Measurements from ENCODE around the gene ITGAE. TPM values are rescaled to one million over a fixed set of nuclear protein-coding genes. Genes with fewer than 3 reads are reported as not detected.
A peak's percentile ranks its signal among the peaks of the same experiment; 100 is the strongest.
"Not testable (repeated sequence)": the region's sequence is repeated elsewhere in the genome, so short reads cannot be mapped to it uniquely, and the experiment has no call there.

Gene ITGAE
- total and polyA plus RNA-seq, 2 experiments from 2014 or later: 23.3 to 80.3 TPM

GRCh38 chr17:3846437-3847164 is 45.6 kb upstream of the ITGAE start:
- H3K4me3 ChIP-seq: peak overlapping the region; percentile 99
- peak overlapping the region; percentile 70 for H3K4me2 ChIP-seq (ENCODE audit: unreplicated experiment)

GRCh38 chr17:3845621-3846436 is 44.8 kb upstream of the ITGAE start, which contains the start of gene NCBP3:
Gene NCBP3 (minus strand): TSS chr17:3846246. CDS start chr17:3846223, 23 bp downstream.
- H3K79me2 ChIP-seq (ENCODE audit: insufficient read depth): peaks cover 52% of the 10 kb centered on the region
- H3K27me3 ChIP-seq (replicated peaks; ENCODE audit: insufficient read depth): no peaks in the 10 kb centered on the region
- H3K4me1 ChIP-seq (ENCODE audit: insufficient read depth): peaks cover 6% of the 10 kb centered on the region; the same call in 1 of the 2 replicates
- peak; percentile 95 for DNase-seq
- peaks cover 28% of the 10 kb centered on the region; the same call in 1 of the 2 replicates for H3K36me3 ChIP-seq (ENCODE audit: low read depth)
- 0 to 1% methylated on average over 14 to 76 of the region's 76 CpGs for whole genome bisulfite sequencing, 2 experiments (ENCODE audit: low coverage in 1 of 2, low lambda C conversion rate in 2 of 2, missing lambda C conversion rate in 2 of 2)
- no peaks in the 10 kb centered on the region for H3K9me3 ChIP-seq (ENCODE audit: low read depth)
- H3K4me2 ChIP-seq (ENCODE audit: unreplicated experiment): peak within 1 kb of the TSS; percentile 84
- peak within 1 kb of the TSS; percentile 97 for H2AFZ ChIP-seq
- H3K9me2 ChIP-seq (ENCODE audit: insufficient read depth): no peaks in the 10 kb centered on the region
- TF ChIP-seq EZH2phosphoT487 (IDR thresholded peaks at IDR 0.05; ENCODE audit: insufficient read depth, low read depth) (no peak), EZH2 (IDR thresholded peaks at IDR 0.05; ENCODE audit: insufficient read depth, poor library complexity, severe bottlenecking) (no peak)
- H3K27ac ChIP-seq: peak within 1 kb of the TSS; percentile 72
- in situ Hi-C loops (cut with MboI): no loop called here
- H3K4me3 ChIP-seq: peak within 1 kb of the TSS; percentile 99
- peak within 1 kb of the TSS; percentile 98 for H3K9ac ChIP-seq
- no peaks in the 10 kb centered on the region for H4K20me1 ChIP-seq (ENCODE audit: insufficient read depth)
- H3F3A ChIP-seq (ENCODE audit: insufficient read depth): no peaks in the 10 kb centered on the region; the same call in 1 of the 2 replicates

More at GRCh38 chr17:3846437-3847164, 45.6 kb upstream of the ITGAE start:
- no peaks in the 10 kb centered on the region for H3K9me2 ChIP-seq (ENCODE audit: insufficient read depth)
- WGBS, 2 experiments (ENCODE audit: low coverage in 1 of 2, low lambda C conversion rate in 2 of 2, missing lambda C conversion rate in 2 of 2): 44 to 45% methylated on average over 17 of the region's 17 CpGs
- in situ Hi-C loops (cut with MboI): no loop called here
- TF ChIP-seq EZH2 (IDR thresholded peaks at IDR 0.05; ENCODE audit: insufficient read depth, poor library complexity, severe bottlenecking) (no peak), EZH2phosphoT487 (IDR thresholded peaks at IDR 0.05; ENCODE audit: insufficient read depth, low read depth) (no peak)
- H3K4me1 ChIP-seq (ENCODE audit: insufficient read depth): peaks cover 6% of the 10 kb centered on the region; the same call in 1 of the 2 replicates
- H3K27me3 ChIP-seq (replicated peaks; ENCODE audit: insufficient read depth): no peaks in the 10 kb centered on the region
- H3K9ac ChIP-seq: no peak overlapping the region
- no peaks in the 10 kb centered on the region; the same call in 1 of the 2 replicates for H3F3A ChIP-seq (ENCODE audit: insufficient read depth)
- H3K79me2 ChIP-seq (ENCODE audit: insufficient read depth): peaks cover 44% of the 10 kb centered on the region
- no peak for DNase-seq
- H3K9me3 ChIP-seq (ENCODE audit: low read depth): no peaks in the 10 kb centered on the region
- peak overlapping the region; percentile 72 for H2AFZ ChIP-seq
- peaks cover 23% of the 10 kb centered on the region; the same call in 1 of the 2 replicates for H3K36me3 ChIP-seq (ENCODE audit: low read depth)
- no peak overlapping the region for H3K27ac ChIP-seq
- H4K20me1 ChIP-seq (ENCODE audit: insufficient read depth): no peaks in the 10 kb centered on the region

GRCh38 chr17:3845291-3845620 is 44.3 kb upstream of the ITGAE start:
- Histone ChIP-seq H3K9ac (peak overlapping the region; percentile 98), H3K4me3 (peak overlapping the region; percentile 99), H3K36me3 (ENCODE audit: low read depth) (peaks cover 33% of the 10 kb centered on the region; the same call in 1 of the 2 replicates), H4K20me1 (ENCODE audit: insufficient read depth) (no peaks in the 10 kb centered on the region), H3K27me3 (replicated peaks; ENCODE audit: insufficient read depth) (no peaks in the 10 kb centered on the region), H3K79me2 (ENCODE audit: insufficient read depth) (peaks cover 58% of the 10 kb centered on the region), H3K9me2 (ENCODE audit: insufficient read depth) (no peaks in the 10 kb centered on the region), H3K27ac (peak overlapping the region; percentile 72), H3K4me2 (ENCODE audit: unreplicated experiment) (peak overlapping the region; percentile 84), H3K9me3 (ENCODE audit: low read depth) (no peaks in the 10 kb centered on the region), H2AFZ (peak overlapping the region; percentile 97), H3F3A (ENCODE audit: insufficient read depth) (no peaks in the 10 kb centered on the region; the same call in 1 of the 2 replicates), H3K4me1 (ENCODE audit: insufficient read depth) (peaks cover 6% of the 10 kb centered on the region; the same call in 1 of the 2 replicates)
- in situ Hi-C loops (cut with MboI): no loop called here
- 0 to 1% methylated on average over 8 of the region's 8 CpGs for WGBS, 2 experiments (ENCODE audit: low coverage in 1 of 2, low lambda C conversion rate in 2 of 2, missing lambda C conversion rate in 2 of 2)
- DNase-seq: peak; percentile 58
- no peak for TF ChIP-seq EZH2 (IDR thresholded peaks at IDR 0.05; ENCODE audit: insufficient read depth, poor library complexity, severe bottlenecking)
- no peak for TF ChIP-seq EZH2phosphoT487 (IDR thresholded peaks at IDR 0.05; ENCODE audit: insufficient read depth, low read depth)

GRCh38 chr17:3844556-3844955 is 43.6 kb upstream of the ITGAE start:
- Histone ChIP-seq H3K36me3 (ENCODE audit: low read depth) (peaks cover 37% of the 10 kb centered on the region; the same call in 1 of the 2 replicates), H3K9ac (peak overlapping the region; percentile 98), H3K4me3 (peak overlapping the region; percentile 99), H3K79me2 (ENCODE audit: insufficient read depth) (peaks cover 65% of the 10 kb centered on the region), H3K4me2 (ENCODE audit: unreplicated experiment) (peak overlapping the region; percentile 84)
- H3K27ac ChIP-seq; DNase-seq; H2AFZ ChIP-seq; H3K9me3 ChIP-seq (ENCODE audit: low read depth); in situ Hi-C loops (cut with MboI); H3K9me2 ChIP-seq (ENCODE audit: insufficient read depth); H3K27me3 ChIP-seq (replicated peaks; ENCODE audit: insufficient read depth); H4K20me1 ChIP-seq (ENCODE audit: insufficient read depth); H3K4me1 ChIP-seq (ENCODE audit: insufficient read depth); H3F3A ChIP-seq (ENCODE audit: insufficient read depth): not testable (repeated sequence)
- 85 to 89% methylated on average over 19 of the region's 19 CpGs for WGBS, 2 experiments (ENCODE audit: low coverage in 1 of 2, low lambda C conversion rate in 2 of 2, missing lambda C conversion rate in 2 of 2)
